Measurements from ENCODE around the gene NRXN3. TPM values are rescaled to one million over a fixed set of nuclear protein-coding genes. Genes with fewer than 3 reads are reported as not detected.

Gene NRXN3
- total and polyA plus RNA-seq, 4 donors = 0.07 to 1.2 (median 0.23) TPM

DNA sequence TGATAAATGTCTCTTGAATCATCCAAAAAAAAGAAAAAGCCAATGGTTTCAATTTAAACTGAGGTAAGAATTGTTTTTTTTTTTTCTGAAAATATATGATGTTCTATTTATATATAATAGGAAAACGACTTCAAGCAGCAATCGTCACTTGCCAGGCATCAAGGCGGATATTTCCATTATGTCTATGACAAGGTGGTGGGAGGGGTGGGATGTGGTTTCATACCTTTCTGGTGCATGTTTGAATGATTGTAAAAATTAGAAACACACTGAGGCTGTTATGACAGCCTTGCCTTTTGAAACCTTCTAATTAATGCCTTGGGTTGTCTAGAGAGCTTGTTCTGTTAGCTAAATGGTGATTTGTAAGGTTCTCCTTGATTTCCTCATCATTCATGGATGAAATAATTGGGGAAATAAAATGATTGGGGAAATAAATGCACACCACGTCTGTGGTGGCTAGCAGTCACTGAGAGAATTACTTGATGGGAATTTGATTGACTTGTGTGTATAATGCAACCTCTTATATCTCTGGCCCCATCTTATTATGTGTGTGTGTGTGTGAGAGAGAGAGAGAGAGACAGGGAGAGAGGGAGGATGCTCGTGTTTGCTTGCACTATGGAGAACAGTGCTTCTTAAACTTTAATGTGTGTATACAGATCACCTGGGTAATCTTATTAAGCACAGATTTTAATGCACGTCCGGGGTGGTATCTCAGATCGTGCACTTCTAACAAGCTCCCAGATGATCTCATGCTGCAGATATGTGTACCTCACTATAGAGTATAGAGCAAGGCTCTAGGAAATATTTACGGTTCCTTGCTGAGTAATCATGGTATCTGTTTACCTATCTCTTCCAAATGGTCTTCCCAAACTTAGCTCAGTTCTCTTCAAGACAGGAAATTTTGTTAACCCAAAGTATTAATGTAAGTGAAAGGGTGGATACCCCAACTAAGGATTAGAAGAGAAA, 1538.5 kb downstream of the NRXN3 start (continued):
- TF ChIP-seq, protein P1, sequence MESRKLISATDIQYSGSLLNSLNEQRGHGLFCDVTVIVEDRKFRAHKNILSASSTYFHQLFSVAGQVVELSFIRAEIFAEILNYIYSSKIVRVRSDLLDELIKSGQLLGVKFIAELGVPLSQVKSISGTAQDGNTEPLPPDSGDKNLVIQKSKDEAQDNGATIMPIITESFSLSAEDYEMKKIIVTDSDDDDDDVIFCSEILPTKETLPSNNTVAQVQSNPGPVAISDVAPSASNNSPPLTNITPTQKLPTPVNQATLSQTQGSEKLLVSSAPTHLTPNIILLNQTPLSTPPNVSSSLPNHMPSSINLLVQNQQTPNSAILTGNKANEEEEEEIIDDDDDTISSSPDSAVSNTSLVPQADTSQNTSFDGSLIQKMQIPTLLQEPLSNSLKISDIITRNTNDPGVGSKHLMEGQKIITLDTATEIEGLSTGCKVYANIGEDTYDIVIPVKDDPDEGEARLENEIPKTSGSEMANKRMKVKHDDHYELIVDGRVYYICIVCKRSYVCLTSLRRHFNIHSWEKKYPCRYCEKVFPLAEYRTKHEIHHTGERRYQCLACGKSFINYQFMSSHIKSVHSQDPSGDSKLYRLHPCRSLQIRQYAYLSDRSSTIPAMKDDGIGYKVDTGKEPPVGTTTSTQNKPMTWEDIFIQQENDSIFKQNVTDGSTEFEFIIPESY (IDR thresholded peaks at IDR 0.05) = no peak
- TF ChIP-seq SP1 (IDR thresholded peaks at IDR 0.05) = no peak

DNA sequence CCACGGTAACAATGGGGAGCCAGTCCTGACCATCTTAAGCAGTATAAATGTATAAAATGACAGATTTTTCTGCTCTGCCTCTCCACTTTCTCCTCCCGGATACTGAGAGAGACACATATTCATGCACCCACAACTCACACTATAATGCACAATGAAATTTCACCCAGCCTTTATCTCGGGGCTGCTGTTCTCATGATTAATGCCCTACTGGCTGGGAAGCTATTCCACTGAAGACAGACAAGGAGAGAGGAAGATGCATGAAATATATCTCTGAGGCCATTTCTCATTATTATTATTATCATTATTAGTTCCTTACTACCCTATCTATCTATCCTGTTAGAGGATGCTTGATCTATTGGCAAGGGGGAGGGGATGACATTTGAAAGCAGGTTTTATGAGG, 1539.4 kb downstream of the NRXN3 start:
- WGBS = 68% methylated on average over 3 of the region's 3 CpGs
- Histone ChIP-seq H3K9ac (ENCODE audit: low read depth in 1 of 2, low read length in 2 of 2) (no peak overlapping the region), H3K27me3 (ENCODE audit: control insufficient read depth in 4 of 4, insufficient read depth in 4 of 4, low read length in 3 of 4) (no peaks in the 10 kb centered on the region), H3K27ac (ENCODE audit: low read depth in 1 of 2, low read length in 2 of 2) (no peak overlapping the region), H3K36me3 (ENCODE audit: control insufficient read depth in 4 of 4, insufficient read depth in 3 of 4, low read depth in 1 of 4, low read length in 3 of 4) (no peaks in the 10 kb centered on the region), H3K9me3 (ENCODE audit: control insufficient read depth in 4 of 4, low read length in 3 of 4) (no peaks in the 10 kb centered on the region), H3K4me3 (ENCODE audit: low read depth in 1 of 3, low read length in 3 of 3) (no peak overlapping the region), H3K4me1 (ENCODE audit: control insufficient read depth in 4 of 4, insufficient read depth in 4 of 4, low read length in 3 of 4) (no peaks in the 10 kb centered on the region)
- TF ChIP-seq, protein P1 (IDR thresholded peaks at IDR 0.05) = no peak
- TF ChIP-seq HNF4A (conservative IDR thresholded peaks at IDR 0.05) (no peak), FOXA1 (IDR thresholded peaks at IDR 0.05) (no peak), RXRA (IDR thresholded peaks at IDR 0.05) (no peak), EGR1 (IDR thresholded peaks at IDR 0.05; ENCODE audit: low read depth in 2 of 2) (no peak), SP1 (IDR thresholded peaks at IDR 0.05) (no peak)
- TF ChIP-seq, protein P2, sequence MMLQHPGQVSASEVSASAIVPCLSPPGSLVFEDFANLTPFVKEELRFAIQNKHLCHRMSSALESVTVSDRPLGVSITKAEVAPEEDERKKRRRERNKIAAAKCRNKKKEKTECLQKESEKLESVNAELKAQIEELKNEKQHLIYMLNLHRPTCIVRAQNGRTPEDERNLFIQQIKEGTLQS (IDR thresholded peaks at IDR 0.05) = no peak
- TF ChIP-seq, protein P3, sequence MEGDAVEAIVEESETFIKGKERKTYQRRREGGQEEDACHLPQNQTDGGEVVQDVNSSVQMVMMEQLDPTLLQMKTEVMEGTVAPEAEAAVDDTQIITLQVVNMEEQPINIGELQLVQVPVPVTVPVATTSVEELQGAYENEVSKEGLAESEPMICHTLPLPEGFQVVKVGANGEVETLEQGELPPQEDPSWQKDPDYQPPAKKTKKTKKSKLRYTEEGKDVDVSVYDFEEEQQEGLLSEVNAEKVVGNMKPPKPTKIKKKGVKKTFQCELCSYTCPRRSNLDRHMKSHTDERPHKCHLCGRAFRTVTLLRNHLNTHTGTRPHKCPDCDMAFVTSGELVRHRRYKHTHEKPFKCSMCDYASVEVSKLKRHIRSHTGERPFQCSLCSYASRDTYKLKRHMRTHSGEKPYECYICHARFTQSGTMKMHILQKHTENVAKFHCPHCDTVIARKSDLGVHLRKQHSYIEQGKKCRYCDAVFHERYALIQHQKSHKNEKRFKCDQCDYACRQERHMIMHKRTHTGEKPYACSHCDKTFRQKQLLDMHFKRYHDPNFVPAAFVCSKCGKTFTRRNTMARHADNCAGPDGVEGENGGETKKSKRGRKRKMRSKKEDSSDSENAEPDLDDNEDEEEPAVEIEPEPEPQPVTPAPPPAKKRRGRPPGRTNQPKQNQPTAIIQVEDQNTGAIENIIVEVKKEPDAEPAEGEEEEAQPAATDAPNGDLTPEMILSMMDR (IDR thresholded peaks at IDR 0.05; ENCODE audit: low read depth, low read length, missing input control) = no peak
- DNase-seq (ENCODE audit: low spot score) = no peak

DNA sequence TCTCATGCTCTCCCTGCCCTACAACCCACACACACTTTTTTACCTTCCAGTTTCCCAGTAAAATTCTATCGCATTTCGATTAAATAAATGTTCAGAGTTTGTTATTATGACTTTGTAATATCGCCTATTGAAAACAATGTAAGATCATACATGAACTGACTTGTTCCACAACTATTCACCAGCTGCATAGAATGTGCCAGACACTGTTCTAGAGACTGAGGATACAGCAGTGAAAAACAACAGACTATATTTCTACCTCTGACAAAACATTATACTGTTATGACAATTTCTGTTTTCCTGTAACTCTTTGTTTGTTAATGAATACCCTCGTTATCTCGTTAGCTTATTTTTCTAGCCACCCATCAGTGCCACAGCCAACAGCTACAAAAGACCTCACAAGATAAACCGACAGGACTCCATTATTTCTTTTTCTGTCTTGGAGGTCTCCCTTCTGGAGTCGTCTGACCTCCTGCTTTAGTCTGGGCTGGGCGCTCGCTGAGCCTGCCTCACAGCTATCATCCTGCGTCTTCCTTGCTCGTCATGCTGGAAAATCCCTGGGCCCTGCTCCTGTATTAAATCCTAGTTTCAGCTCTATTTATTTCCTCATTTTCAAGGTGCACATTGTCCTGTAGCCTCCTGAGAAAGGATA, 1542.3 kb downstream of the NRXN3 start:
- no peaks in the 10 kb centered on the region for H3K4me1 ChIP-seq (ENCODE audit: control insufficient read depth in 4 of 4, insufficient read depth in 4 of 4, low read length in 3 of 4)
- H3K9ac ChIP-seq (ENCODE audit: low read depth in 1 of 2, low read length in 2 of 2) = no peak overlapping the region
- no peaks in the 10 kb centered on the region for H3K36me3 ChIP-seq (ENCODE audit: control insufficient read depth in 4 of 4, insufficient read depth in 3 of 4, low read depth in 1 of 4, low read length in 3 of 4)
- H3K4me3 ChIP-seq (ENCODE audit: low read depth in 1 of 3, low read length in 3 of 3) = no peak overlapping the region
- H3K9me3 ChIP-seq (ENCODE audit: control insufficient read depth in 4 of 4, low read length in 3 of 4) = no peaks in the 10 kb centered on the region
- H3K27ac ChIP-seq (ENCODE audit: low read depth in 1 of 2, low read length in 2 of 2) = no peak overlapping the region
- H3K27me3 ChIP-seq (ENCODE audit: control insufficient read depth in 4 of 4, insufficient read depth in 4 of 4, low read length in 3 of 4) = no peaks in the 10 kb centered on the region
- WGBS = 60% methylated on average over 11 of the region's 11 CpGs
- no peak for DNase-seq (ENCODE audit: low spot score)
- TF ChIP-seq FOXA1 (IDR thresholded peaks at IDR 0.05) (no peak), HNF4A (conservative IDR thresholded peaks at IDR 0.05) (no peak), EGR1 (IDR thresholded peaks at IDR 0.05; ENCODE audit: low read depth in 2 of 2) (no peak), NR2F2 (IDR thresholded peaks at IDR 0.05) (no peak), RXRA (IDR thresholded peaks at IDR 0.05) (no peak), TAF1 (conservative IDR thresholded peaks at IDR 0.05) (no peak), SP1 (IDR thresholded peaks at IDR 0.05) (no peak), FOXA2 (IDR thresholded peaks at IDR 0.05) (no peak), HNF4G (IDR thresholded peaks at IDR 0.05) (no peak), JUND (IDR thresholded peaks at IDR 0.05) (no peak)
- TF ChIP-seq, protein P4, sequence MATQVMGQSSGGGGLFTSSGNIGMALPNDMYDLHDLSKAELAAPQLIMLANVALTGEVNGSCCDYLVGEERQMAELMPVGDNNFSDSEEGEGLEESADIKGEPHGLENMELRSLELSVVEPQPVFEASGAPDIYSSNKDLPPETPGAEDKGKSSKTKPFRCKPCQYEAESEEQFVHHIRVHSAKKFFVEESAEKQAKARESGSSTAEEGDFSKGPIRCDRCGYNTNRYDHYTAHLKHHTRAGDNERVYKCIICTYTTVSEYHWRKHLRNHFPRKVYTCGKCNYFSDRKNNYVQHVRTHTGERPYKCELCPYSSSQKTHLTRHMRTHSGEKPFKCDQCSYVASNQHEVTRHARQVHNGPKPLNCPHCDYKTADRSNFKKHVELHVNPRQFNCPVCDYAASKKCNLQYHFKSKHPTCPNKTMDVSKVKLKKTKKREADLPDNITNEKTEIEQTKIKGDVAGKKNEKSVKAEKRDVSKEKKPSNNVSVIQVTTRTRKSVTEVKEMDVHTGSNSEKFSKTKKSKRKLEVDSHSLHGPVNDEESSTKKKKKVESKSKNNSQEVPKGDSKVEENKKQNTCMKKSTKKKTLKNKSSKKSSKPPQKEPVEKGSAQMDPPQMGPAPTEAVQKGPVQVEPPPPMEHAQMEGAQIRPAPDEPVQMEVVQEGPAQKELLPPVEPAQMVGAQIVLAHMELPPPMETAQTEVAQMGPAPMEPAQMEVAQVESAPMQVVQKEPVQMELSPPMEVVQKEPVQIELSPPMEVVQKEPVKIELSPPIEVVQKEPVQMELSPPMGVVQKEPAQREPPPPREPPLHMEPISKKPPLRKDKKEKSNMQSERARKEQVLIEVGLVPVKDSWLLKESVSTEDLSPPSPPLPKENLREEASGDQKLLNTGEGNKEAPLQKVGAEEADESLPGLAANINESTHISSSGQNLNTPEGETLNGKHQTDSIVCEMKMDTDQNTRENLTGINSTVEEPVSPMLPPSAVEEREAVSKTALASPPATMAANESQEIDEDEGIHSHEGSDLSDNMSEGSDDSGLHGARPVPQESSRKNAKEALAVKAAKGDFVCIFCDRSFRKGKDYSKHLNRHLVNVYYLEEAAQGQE (IDR thresholded peaks at IDR 0.05) = no peak
- TF ChIP-seq, protein P1 (IDR thresholded peaks at IDR 0.05) = no peak
- TF ChIP-seq, protein P2 (IDR thresholded peaks at IDR 0.05) = no peak
